Measurements from ENCODE around the gene FZR1.

The FZR1 gene

GRCh38 chr19:3546119-3546518 is 40.0 kb downstream of the FZR1 start:
- Mint-ChIP-seq H3K9me3 (no peaks in the 10 kb centered on the region), H3K4me3 (no peak overlapping the region), H3K4me1 (peaks cover 13% of the 10 kb centered on the region), H3K36me3 (ENCODE audit: insufficient read depth) (peaks cover 15% of the 10 kb centered on the region), H3K27ac (ENCODE audit: low read depth) (peak overlapping the region; percentile 76), H3K27me3 (no peaks in the 10 kb centered on the region)
- no peak for ATAC-seq (replicated peaks; ENCODE audit: extremely low read depth, poor library complexity, severe bottlenecking)
- no peak for DNase-seq (ENCODE audit: low spot score in 2 of 2)

GRCh38 chr19:3547301-3547731 is 41.2 kb downstream of the FZR1 start:
- H3K36me3 Mint-ChIP-seq (ENCODE audit: insufficient read depth) = peaks cover 19% of the 10 kb centered on the region
- no peak for DNase-seq (ENCODE audit: low spot score in 2 of 2)
- no peaks in the 10 kb centered on the region for H3K9me3 Mint-ChIP-seq
- H3K4me1 Mint-ChIP-seq = peaks cover 19% of the 10 kb centered on the region
- no peaks in the 10 kb centered on the region for H3K27me3 Mint-ChIP-seq
- no peak overlapping the region for H3K27ac Mint-ChIP-seq (ENCODE audit: low read depth)
- H3K4me3 Mint-ChIP-seq = no peak overlapping the region
- no peak for ATAC-seq (replicated peaks; ENCODE audit: extremely low read depth, poor library complexity, severe bottlenecking)

- DNase-seq (ENCODE audit: low spot score in 2 of 2) (no peak), ATAC-seq (replicated peaks; ENCODE audit: extremely low read depth, poor library complexity, severe bottlenecking) (no peak)
- Mint-ChIP-seq H3K27me3 (no peaks in the 10 kb centered on the region), H3K36me3 (ENCODE audit: insufficient read depth) (peaks cover 21% of the 10 kb centered on the region), H3K27ac (ENCODE audit: low read depth) (no peak overlapping the region), H3K9me3 (no peaks in the 10 kb centered on the region), H3K4me3 (no peak overlapping the region), H3K4me1 (peaks cover 19% of the 10 kb centered on the region)
Observed at GRCh38 chr19:3547767-3548282, 41.7 kb downstream of the FZR1 start.

DNA sequence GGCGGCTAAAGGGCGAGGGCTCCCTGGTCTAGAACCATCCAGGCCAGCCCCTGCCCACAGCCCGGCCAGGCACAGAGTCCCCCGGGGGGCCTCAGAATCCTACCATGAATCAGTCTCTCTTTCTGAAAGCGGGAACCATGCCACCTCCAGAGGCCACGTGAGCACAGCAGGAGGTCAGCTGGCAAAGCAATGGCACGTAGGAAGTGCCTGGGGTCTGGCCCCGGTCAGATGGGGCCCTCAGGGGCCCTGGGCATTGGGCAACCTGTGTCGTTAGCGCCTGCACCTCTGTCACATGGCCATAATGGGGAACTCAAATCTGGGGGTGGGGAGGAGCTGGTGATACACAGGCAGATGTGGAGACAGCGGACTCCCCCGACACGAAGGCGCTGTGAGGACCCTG is 42.5 kb downstream of the FZR1 start:
- peaks cover 19% of the 10 kb centered on the region for H3K4me1 Mint-ChIP-seq
- no peak overlapping the region for H3K27ac Mint-ChIP-seq (ENCODE audit: low read depth)
- H3K4me3 Mint-ChIP-seq = no peak overlapping the region
- no peaks in the 10 kb centered on the region for H3K27me3 Mint-ChIP-seq
- ATAC-seq (replicated peaks; ENCODE audit: extremely low read depth, poor library complexity, severe bottlenecking) (no peak), DNase-seq (ENCODE audit: low spot score in 2 of 2) (no peak)
- H3K36me3 Mint-ChIP-seq (ENCODE audit: insufficient read depth) = peaks cover 22% of the 10 kb centered on the region
- no peaks in the 10 kb centered on the region for H3K9me3 Mint-ChIP-seq

- H3K36me3 Mint-ChIP-seq (ENCODE audit: insufficient read depth) = peaks cover 24% of the 10 kb centered on the region
- ATAC-seq (replicated peaks; ENCODE audit: extremely low read depth, poor library complexity, severe bottlenecking) (no peak), DNase-seq (ENCODE audit: low spot score in 2 of 2) (no peak)
- no peaks in the 10 kb centered on the region for H3K27me3 Mint-ChIP-seq
- no peak overlapping the region for H3K4me3 Mint-ChIP-seq
- peaks cover 25% of the 10 kb centered on the region for H3K4me1 Mint-ChIP-seq
- H3K27ac Mint-ChIP-seq (ENCODE audit: low read depth) = no peak overlapping the region
- no peaks in the 10 kb centered on the region for H3K9me3 Mint-ChIP-seq
Observed at GRCh38 chr19:3549816-3550215, 43.7 kb downstream of the FZR1 start.

DNA sequence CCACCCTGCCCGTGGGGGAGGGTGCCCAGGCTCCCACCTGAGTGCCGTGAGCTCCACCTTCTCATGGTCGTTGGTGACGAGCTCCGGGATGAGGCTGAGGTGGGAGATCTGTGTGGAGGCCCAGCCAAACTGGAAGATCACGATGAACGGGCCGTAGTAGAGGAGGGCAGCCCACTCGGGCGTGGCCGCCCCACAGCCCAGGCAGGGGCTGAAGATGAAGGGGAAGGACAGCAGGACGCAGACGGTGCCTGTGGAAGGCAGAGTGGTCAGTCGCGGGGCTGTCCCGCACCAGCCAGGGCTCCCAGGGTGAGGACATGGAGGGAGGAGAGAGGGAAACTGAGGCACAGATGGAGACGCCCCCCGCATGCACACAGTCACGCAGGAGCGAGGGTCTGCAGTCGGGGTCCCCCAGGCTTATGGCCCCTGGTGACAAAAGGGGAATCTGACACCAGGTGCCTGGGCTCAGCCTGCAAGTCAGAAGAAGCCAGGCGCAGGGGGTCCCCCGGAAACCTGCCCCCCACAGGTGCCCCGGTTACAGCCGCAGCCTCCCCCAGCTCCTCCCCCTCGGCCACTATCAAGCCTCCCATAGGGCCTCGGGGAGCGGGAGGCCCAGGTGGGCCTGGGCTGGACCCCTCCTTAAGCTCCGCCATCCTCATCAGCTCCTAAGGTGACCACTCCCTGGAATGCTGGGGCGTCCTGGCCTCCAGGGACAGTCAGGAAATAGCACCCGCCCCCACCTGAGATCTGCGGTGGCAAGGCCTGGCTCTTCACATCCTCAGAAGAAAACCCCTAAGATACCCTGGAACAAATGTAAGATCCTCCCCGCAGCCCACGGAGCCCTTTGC is 45.1 kb downstream of the FZR1 start:
- Mint-ChIP-seq H3K4me3 (no peak overlapping the region), H3K27me3 (no peaks in the 10 kb centered on the region), H3K4me1 (peaks cover 25% of the 10 kb centered on the region), H3K9me3 (no peaks in the 10 kb centered on the region), H3K36me3 (ENCODE audit: insufficient read depth) (peaks cover 22% of the 10 kb centered on the region), H3K27ac (ENCODE audit: low read depth) (no peak overlapping the region)
- DNase-seq (ENCODE audit: low spot score in 2 of 2) (no peak), ATAC-seq (replicated peaks; ENCODE audit: extremely low read depth, poor library complexity, severe bottlenecking) (no peak)

DNA sequence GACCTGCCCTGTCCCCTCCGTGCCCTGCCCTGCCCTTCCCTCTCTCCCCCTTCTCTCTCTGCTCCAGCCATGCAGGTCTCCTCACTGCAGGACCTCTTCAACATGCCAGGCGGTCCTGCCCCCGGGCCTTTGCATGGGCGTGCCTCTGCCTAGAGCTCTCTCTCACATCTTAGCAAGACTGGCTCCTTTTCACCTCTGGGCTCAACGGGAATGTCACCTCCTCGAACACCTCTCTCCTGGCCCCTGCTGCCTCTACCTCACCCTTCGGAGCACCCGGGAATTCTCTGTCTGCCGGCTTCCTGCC is 45.6 kb downstream of the FZR1 start:
- no peak overlapping the region for H3K4me3 Mint-ChIP-seq

DNA sequence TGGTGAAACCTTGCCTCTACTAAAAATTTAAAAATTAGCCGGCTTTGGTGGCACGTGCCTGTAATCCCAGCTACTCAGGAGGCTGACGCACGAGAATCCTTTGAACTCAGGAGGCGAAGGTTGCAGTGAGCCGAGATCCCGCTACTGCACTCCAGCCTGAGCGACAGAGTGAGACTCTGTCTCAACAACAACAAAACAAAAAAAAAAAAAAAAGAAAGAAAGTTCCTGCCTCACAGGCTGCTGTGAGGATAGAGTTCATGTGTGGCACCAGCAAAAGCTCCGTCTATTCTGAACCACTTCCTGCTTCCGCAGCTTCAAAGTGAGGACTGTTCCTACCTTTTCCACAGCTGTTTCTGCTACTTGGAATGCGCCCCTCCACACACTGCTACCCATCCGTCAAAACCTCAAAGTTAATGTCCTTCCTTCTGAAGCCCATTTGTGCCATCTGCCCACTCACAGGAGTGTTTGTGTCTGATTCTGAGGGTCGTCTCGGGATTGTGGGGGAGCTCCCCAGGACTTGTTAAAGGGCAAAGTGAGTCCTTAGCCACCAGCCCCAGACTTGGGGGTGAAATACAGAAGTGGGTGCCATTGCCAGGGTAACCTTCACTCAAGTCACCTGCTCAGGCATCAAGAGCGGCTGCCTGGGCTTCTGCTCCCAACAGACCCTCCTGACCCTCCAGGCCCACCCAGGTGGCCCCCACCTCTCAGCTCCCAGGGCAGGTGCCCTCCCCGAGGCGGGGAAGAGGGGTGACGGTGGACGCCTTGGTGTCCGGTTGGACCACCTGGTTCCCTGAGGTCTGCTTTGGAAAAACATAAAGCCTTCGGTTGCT is 48.4 kb downstream of the FZR1 start:
- H3K4me1 Mint-ChIP-seq = peaks cover 40% of the 10 kb centered on the region
- ATAC-seq (replicated peaks; ENCODE audit: extremely low read depth, poor library complexity, severe bottlenecking) = peak; percentile 41
- H3K36me3 Mint-ChIP-seq (ENCODE audit: insufficient read depth) = peaks cover 25% of the 10 kb centered on the region
- peak in 1 of 2 donors; percentile 35 for DNase-seq (ENCODE audit: low spot score in 2 of 2)
- H3K4me3 Mint-ChIP-seq = peak overlapping the region; percentile 92
- peak overlapping the region; percentile 99 for H3K27ac Mint-ChIP-seq (ENCODE audit: low read depth)
- H3K27me3 Mint-ChIP-seq = no peaks in the 10 kb centered on the region
- no peaks in the 10 kb centered on the region for H3K9me3 Mint-ChIP-seq

More for the DNA sequence above, 45.6 kb downstream of the FZR1 start:
- no peak overlapping the region for H3K27ac Mint-ChIP-seq (ENCODE audit: low read depth)
- H3K9me3 Mint-ChIP-seq = no peaks in the 10 kb centered on the region
- no peak for DNase-seq (ENCODE audit: low spot score in 2 of 2)
- no peak for ATAC-seq (replicated peaks; ENCODE audit: extremely low read depth, poor library complexity, severe bottlenecking)
- H3K36me3 Mint-ChIP-seq (ENCODE audit: insufficient read depth) = peaks cover 26% of the 10 kb centered on the region
- H3K27me3 Mint-ChIP-seq = no peaks in the 10 kb centered on the region
- H3K4me1 Mint-ChIP-seq = peaks cover 31% of the 10 kb centered on the region

- Mint-ChIP-seq H3K4me3 (peak overlapping the region; percentile 92), H3K9me3 (no peaks in the 10 kb centered on the region), H3K36me3 (ENCODE audit: insufficient read depth) (peaks cover 25% of the 10 kb centered on the region), H3K27me3 (no peaks in the 10 kb centered on the region), H3K27ac (ENCODE audit: low read depth) (peak overlapping the region; percentile 99), H3K4me1 (peaks cover 40% of the 10 kb centered on the region)
- DNase-seq (ENCODE audit: low spot score in 2 of 2) = no peak
- no peak for ATAC-seq (replicated peaks; ENCODE audit: extremely low read depth, poor library complexity, severe bottlenecking)
Observed at GRCh38 chr19:3555653-3556422, 49.7 kb downstream of the FZR1 start.

- Mint-ChIP-seq H3K27me3 (no peaks in the 10 kb centered on the region), H3K27ac (ENCODE audit: low read depth) (peak overlapping the region; percentile 99), H3K36me3 (ENCODE audit: insufficient read depth) (peaks cover 25% of the 10 kb centered on the region), H3K9me3 (no peaks in the 10 kb centered on the region), H3K4me3 (peak overlapping the region; percentile 92), H3K4me1 (peaks cover 40% of the 10 kb centered on the region)
- DNase-seq (ENCODE audit: low spot score in 2 of 2) (no peak), ATAC-seq (replicated peaks; ENCODE audit: extremely low read depth, poor library complexity, severe bottlenecking) (no peak)
Observed at GRCh38 chr19:3556423-3556977, 50.4 kb downstream of the FZR1 start.

GRCh38 chr19:3556978-3557460 is 50.9 kb downstream of the FZR1 start:
- Mint-ChIP-seq H3K4me1 (peaks cover 35% of the 10 kb centered on the region), H3K36me3 (ENCODE audit: insufficient read depth) (peaks cover 22% of the 10 kb centered on the region), H3K9me3 (no peaks in the 10 kb centered on the region), H3K4me3 (peak overlapping the region; percentile 92), H3K27ac (ENCODE audit: low read depth) (peak overlapping the region; percentile 99), H3K27me3 (no peaks in the 10 kb centered on the region)
- peak; percentile 30 to 40 for DNase-seq (ENCODE audit: low spot score in 2 of 2)
- peak; percentile 27 for ATAC-seq (replicated peaks; ENCODE audit: extremely low read depth, poor library complexity, severe bottlenecking)
